Stomach (tissue), 9 donors: Measurements from ENCODE around the gene PRLR. TPM values are rescaled to one million over a fixed set of nuclear protein-coding genes. Genes with fewer than 3 reads are reported as not detected.

Experiments
- DNase-seq, 2 donors: peaks; one replicate each; pipeline versions ENCODE4 v3.0.0 to v3.0.0-alpha.2; 2013 to 2019
- H3K27ac ChIP-seq, 5 donors: fragments of 200-600 bp in 4 of 5; sonication (generic) in 4 of 5; one replicate each; pipeline ENCODE4 v1.5.1; 2013 to 2019; ENCODE audit warnings: mild to moderate bottlenecking in 1 of 5, moderate library complexity in 1 of 5
- H3K27me3 ChIP-seq, 3 donors: fragments of 200-600 bp; sonication (generic); one replicate each; pipeline ENCODE4 v1.5.1; 2017 to 2019; ENCODE audit warnings: mixed run types in 1 of 3
- H3K36me3 ChIP-seq, 4 donors: fragments of 200-600 bp; sonication (generic); 1 replicate in 3 of 4; 2 replicates in 1 of 4; pipeline ENCODE4 v1.5.1; 2016 to 2019
- H3K4me1 ChIP-seq, 4 donors: fragments of 200-600 bp; sonication (generic); one replicate each; pipeline ENCODE4 v1.5.1; 2016 to 2019
- H3K4me3 ChIP-seq, 4 donors: fragments of 200-600 bp; sonication (generic) in 3 of 4; one replicate each; pipeline ENCODE4 v1.5.1; 2016 to 2019; ENCODE audit warnings: mild to moderate bottlenecking in 1 of 4
- H3K9me3 ChIP-seq, 4 donors: fragments of 200-600 bp; sonication (generic); one replicate each; pipeline ENCODE4 v1.5.1; 2016 to 2019
- EP300 ChIP-seq: sonication (generic); formaldehyde crosslinking; IDR thresholded peaks from one replicate; pipeline ENCODE4 v1.6.1; 2017; ENCODE audit warnings: antibody characterized with exemption
- POLR2A ChIP-seq, 4 donors: fragments of 450-650 bp; IDR thresholded peaks; one replicate each; pipeline ENCODE4 v1.6.1; 2016; ENCODE audit warnings: antibody characterized with exemption in 4 of 4, control low read depth in 2 of 4, mild to moderate bottlenecking in 1 of 4, moderate library complexity in 1 of 4
- POLR2AphosphoS5 ChIP-seq, 3 donors: sonication (generic); formaldehyde crosslinking; IDR thresholded peaks; one replicate each; pipeline ENCODE4 v1.6.1; 2016; ENCODE audit warnings: antibody characterized with exemption in 3 of 3
- WGBS, 5 donors: extraction: QIAGEN DNeasy Blood & Tissue Kit in 3 of 5; methylation state at CpG; one replicate each; pipeline versions ENCODE4 v1.1.5 to v1.1.7; 2013 to 2018; 5-methylcytosine and 5-hydroxymethylcytosine counted together
- intact Hi-C: fragments of 100-400 bp; cut with DNase I; formaldehyde crosslinking; loops from one replicate; pipeline ENCODE4 v1.15.1; 2023; ENCODE audit warnings: low total_unique reads
- polyA plus RNA-seq, 3 donors: library from polyadenylated mRNA; stranded (reverse); fragments of 200-250 nt; gene quantifications; one replicate each; pipeline ENCODE4 v1.2.3, GENCODE V29; 2013
- total RNA-seq, 5 donors: library from RNA; depleted of rRNA; stranded (reverse); fragments of >200 nt; gene quantifications; one replicate each; pipeline versions ENCODE4 v1.1.0 to v1.2.3, GENCODE V29; 2014 to 2016
- TF ChIP-seq, protein P1 (sequence below), 7 experiments: fragments of 450-650 bp in 4 of 7; fragments of 200-600 bp in 3 of 7; sonication (generic) in 3 of 7; IDR thresholded peaks; one replicate each; pipeline ENCODE4 v1.5.1; 2016 to 2019; ENCODE audit warnings: antibody characterized with exemption in 7 of 7, control low read depth in 2 of 7, mild to moderate bottlenecking in 1 of 7
- donor health status: healthy with polysubstance abuse.
- donor health status: Bipolar disorder and iron deficiency.
- donor health status: healthy.

PRLR gene
- total and polyA plus RNA-seq, 8 donors: 0.56 to 33.2 (median 4.5) TPM; not detected in 1

DNA sequence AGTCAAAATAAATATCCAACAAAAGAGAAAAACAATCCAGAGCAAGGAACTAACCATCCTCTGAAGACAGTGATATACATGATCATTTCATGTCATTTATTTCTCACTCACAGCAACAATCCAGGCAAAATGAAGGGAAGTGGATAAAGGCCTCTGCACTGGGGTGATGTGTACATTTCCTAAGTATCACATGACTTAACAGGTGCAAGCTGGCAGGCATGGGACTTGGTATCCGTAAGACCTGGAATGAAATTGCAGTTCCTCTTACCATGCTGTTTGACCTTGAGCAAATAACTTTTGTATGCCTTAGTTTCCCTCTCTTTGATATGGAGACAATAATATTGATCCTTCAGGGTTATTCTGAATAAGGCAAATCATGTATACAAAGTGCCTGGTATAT lies 77.6 kb downstream of the PRLR start:
- H3K9me3 ChIP-seq: no peaks in the 10 kb centered on the region
- H3K27ac ChIP-seq: no peak overlapping the region
- no peaks in the 10 kb centered on the region for H3K27me3 ChIP-seq
- H3K4me3 ChIP-seq: no peak overlapping the region
- H3K36me3 ChIP-seq: no peaks in the 10 kb centered on the region
- H3K4me1 ChIP-seq: no peaks in the 10 kb centered on the region
- DNase-seq: no peak
- WGBS, 5 donors: 24 to 78% (median 52%) methylated on average over 1 of the region's 1 CpG
- TF ChIP-seq POLR2A (IDR thresholded peaks at IDR 0.05): no peak
- TF ChIP-seq POLR2AphosphoS5 (IDR thresholded peaks at IDR 0.05): no peak
- TF ChIP-seq, protein P1, sequence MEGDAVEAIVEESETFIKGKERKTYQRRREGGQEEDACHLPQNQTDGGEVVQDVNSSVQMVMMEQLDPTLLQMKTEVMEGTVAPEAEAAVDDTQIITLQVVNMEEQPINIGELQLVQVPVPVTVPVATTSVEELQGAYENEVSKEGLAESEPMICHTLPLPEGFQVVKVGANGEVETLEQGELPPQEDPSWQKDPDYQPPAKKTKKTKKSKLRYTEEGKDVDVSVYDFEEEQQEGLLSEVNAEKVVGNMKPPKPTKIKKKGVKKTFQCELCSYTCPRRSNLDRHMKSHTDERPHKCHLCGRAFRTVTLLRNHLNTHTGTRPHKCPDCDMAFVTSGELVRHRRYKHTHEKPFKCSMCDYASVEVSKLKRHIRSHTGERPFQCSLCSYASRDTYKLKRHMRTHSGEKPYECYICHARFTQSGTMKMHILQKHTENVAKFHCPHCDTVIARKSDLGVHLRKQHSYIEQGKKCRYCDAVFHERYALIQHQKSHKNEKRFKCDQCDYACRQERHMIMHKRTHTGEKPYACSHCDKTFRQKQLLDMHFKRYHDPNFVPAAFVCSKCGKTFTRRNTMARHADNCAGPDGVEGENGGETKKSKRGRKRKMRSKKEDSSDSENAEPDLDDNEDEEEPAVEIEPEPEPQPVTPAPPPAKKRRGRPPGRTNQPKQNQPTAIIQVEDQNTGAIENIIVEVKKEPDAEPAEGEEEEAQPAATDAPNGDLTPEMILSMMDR (IDR thresholded peaks at IDR 0.05): no peak
- no peak for TF ChIP-seq EP300
- intact Hi-C loops: no loop called here

DNA sequence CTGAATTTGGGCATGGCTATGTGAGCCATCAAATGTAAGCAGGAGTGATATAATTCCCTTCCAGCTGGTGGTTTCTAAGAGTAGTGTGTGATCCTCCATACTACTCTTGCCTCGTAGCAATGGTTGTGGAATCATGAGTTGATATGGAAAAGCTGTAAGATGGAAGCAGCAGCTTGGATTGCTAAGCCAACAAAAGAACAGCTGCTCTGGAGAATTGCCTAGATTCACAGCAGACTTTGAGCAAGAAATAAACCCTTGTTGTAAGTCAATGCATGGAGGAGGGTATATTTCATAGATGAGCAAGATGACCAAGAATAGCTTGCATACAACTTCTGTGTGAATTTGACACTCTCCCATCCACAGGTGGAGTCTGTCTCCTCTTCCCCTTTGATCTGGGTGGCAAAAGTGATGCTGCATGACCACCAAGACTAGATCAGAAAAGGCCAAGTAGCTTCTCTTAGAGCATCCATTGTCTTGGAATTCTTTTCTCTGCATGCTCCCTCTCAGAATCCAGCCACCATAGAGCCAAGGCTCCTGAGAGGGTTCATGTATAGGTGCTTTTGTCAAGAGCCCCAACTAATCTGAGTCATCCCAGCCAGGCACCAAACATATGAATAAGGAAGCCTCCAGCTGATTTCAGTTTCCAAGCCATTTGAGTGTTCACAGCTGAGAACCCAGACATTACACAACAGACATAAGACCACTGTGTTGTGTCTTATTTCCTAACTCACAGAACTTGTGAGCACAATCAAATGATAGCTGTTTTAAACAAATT lies 79.0 kb downstream of the PRLR start:
- Histone ChIP-seq H3K27ac (no peak overlapping the region), H3K9me3 (no peaks in the 10 kb centered on the region), H3K36me3 (no peaks in the 10 kb centered on the region), H3K27me3 (no peaks in the 10 kb centered on the region), H3K4me1 (no peaks in the 10 kb centered on the region), H3K4me3 (no peak overlapping the region)
- intact Hi-C loops: no loop called here
- TF ChIP-seq, protein P1 (IDR thresholded peaks at IDR 0.05): no peak
- no peak for TF ChIP-seq POLR2A (IDR thresholded peaks at IDR 0.05)
- no peak for TF ChIP-seq EP300
- no peak for TF ChIP-seq POLR2AphosphoS5 (IDR thresholded peaks at IDR 0.05)
- 38 to 50% (median 44%) methylated on average over 1 of the region's 1 CpG for WGBS, 5 donors
- peak in 1 of 2 donors; percentile 69 for DNase-seq

DNA sequence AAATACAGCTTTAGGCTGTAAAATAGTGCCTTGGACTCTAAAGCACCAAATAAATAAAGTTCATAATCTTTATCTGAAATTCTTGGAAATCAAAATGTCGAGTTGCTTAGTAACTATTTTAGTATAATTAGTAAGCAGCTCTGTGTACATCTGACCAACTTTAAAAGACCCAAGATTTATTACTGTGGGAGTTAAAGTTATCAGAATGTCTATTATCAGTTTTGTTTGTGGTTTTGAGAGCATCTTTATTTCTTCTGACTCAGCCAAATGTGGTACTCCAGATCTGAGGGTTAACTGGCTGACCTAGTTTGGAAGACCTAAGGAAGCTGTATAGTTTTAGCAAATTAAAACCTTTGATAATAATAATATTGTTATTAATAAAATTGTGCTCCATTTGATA lies 81.2 kb downstream of the PRLR start:
- TF ChIP-seq POLR2A (IDR thresholded peaks at IDR 0.05): no peak
- no peak for TF ChIP-seq EP300
- TF ChIP-seq, protein P1 (IDR thresholded peaks at IDR 0.05): no peak
- TF ChIP-seq POLR2AphosphoS5 (IDR thresholded peaks at IDR 0.05): no peak
- no peaks in the 10 kb centered on the region for H3K4me1 ChIP-seq
- no peak overlapping the region for H3K4me3 ChIP-seq
- no peaks in the 10 kb centered on the region for H3K9me3 ChIP-seq
- no peaks in the 10 kb centered on the region for H3K36me3 ChIP-seq
- intact Hi-C loops: no loop called here
- 36 to 56% (median 40%) methylated on average over 1 of the region's 1 CpG for WGBS, 5 donors
- DNase-seq: no peak
- H3K27ac ChIP-seq: no peak overlapping the region
- no peaks in the 10 kb centered on the region for H3K27me3 ChIP-seq

DNA sequence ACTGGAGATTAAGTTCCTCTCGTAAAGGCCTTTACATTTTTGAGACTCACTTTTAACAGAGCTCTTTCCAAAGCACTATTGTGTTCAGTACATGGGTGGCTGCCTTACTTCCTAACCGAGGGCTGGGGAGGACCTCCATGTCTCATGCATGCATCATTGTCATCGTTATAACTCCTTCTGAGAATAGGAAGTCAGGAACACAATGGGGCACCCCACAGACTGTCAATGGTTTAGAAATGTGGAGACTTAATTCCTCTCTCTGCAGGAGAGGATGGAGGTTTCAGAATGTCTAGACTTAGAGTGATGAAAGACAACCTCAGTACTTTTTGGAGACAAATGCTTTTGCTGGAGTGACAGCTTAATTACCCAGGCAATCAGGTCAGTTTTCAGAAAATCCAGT lies 83.9 kb downstream of the PRLR start:
- no peak overlapping the region for H3K27ac ChIP-seq
- intact Hi-C loops: no loop called here
- 76 to 84% (median 77%) methylated on average over 3 of the region's 3 CpGs for WGBS, 5 donors
- DNase-seq: no peak
- H3K4me1 ChIP-seq: no peaks in the 10 kb centered on the region
- H3K4me3 ChIP-seq: no peak overlapping the region
- TF ChIP-seq EP300 (no peak), POLR2A (IDR thresholded peaks at IDR 0.05) (no peak), POLR2AphosphoS5 (IDR thresholded peaks at IDR 0.05) (no peak)
- TF ChIP-seq, protein P1 (IDR thresholded peaks at IDR 0.05): no peak
- H3K9me3 ChIP-seq: no peaks in the 10 kb centered on the region
- H3K36me3 ChIP-seq: no peaks in the 10 kb centered on the region
- no peaks in the 10 kb centered on the region for H3K27me3 ChIP-seq
